HG02884 (cell line): ENCODE data around the gene TUB.

ENCODE experiments used
- ATAC-seq: cut with Tn5 transposase; IDR thresholded peaks from one replicate; pipeline ENCODE4 v1.9.1; 2021; ENCODE audit warnings: mild to moderate bottlenecking, moderate library complexity; ENCODE audit not compliant: unreplicated experiment

The TUB gene

DNA sequence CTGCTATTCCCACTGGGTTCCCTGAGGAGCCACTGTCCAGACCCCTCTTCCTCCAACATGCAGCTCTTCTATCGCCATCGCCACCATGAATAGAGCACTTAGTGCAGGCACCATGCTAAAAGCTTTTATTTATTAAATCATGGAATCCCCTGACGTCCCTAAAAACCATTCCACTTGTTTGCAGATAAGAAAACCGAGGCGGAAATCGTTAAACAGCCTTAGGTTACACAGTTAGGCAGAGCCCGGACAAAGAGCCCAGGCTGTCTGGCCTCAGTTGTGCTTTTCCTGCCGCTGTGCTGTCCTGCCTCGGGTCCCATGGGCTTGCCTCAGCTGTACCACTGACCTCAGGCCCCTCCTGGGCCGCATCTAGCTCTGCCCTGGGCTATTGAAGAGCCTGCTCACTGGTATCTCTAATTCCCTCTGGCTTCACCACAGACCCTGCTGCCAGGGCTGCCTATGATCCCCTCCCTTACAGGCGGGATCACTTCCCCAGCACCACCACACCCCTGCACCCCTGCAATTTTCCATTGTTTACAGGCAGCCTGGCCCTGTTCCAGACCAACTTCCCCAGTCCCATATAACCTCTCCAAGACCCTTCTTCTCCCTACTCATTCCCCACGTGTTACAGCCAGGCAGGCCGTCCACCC is 13.0 kb upstream of the TUB start:
- ATAC-seq: no peak

DNA sequence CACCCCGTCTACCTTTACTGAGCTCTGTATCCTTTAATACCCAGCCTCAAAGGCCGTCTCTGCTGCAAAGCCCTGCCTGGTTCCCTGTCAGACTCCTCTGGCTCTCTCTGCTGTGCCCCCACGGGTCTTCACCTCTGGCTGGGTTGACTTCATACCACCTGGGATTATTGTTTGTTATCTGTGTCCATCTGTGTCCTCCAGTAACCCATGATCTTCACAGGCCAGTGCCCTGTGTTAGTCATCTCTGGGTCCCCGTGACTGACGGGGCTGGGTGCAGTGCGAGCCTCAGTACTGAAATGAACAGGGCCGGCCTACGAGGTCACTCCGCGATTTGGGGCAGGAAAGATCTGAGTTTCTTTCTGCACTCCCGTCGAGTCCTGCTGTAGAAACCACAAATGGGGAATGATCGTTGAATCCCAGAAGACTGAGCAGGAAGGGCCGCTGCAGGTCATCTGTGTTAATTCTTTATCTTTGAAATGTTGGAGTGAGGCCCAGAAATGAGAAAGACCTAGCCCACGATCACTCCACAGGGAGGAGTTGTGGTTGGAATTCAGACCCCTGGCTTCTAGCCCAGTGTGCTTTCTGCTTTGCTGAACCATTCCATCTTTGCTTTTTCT is 12.3 kb upstream of the TUB start:
- ATAC-seq: no peak

DNA sequence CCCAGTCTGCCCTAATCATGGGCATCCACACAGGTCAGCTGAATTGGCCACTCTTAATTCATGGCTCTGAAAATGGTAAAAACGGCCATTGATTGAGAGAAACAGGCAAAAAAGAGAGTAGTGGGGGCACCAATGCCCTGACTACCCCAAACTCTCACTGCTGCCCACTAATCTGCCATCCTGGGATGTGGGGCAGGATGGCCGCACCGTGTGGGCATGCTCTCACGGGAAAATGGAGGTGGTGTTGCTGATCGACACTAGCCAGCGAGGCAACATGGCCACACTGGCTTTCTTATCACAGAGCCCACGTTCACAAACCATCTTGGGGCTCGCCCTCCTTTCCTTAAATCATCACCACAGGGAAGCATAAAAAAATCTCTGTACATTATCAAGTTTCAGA is 11.2 kb upstream of the TUB start:
- no peak for ATAC-seq

DNA sequence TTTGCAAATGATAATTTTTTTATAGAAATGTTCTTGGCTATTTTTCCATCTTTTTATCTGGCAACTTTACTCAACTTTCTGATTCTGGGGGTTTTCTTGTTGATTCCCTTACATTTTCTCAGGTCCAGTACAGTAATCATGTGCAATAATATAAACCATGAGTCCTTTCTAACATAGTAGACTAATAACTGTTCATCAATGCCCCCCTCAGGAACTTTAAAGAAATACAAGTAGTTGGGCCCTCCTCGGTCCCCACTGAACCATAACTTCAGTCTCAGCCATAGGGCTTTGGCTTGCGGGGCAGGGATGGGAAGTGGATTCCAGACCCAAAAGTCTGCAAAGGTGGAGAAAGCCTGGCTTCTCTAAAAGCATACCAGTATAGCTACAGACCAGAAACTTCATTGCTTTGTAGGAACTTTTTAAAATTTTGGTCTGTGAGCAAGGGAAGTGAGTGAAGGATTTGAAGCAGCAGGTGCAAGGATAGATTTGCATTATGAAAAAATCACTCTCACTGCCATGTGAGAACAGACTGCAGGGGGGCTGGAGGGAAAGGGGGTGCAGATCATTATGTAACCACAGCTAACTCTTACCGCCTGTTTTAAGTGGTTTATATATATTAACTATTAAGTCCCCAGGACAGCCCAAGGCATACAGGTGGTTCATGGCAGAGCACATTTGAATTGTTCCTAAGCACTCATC is 10.4 kb upstream of the TUB start:
- ATAC-seq: peak; percentile 78

DNA sequence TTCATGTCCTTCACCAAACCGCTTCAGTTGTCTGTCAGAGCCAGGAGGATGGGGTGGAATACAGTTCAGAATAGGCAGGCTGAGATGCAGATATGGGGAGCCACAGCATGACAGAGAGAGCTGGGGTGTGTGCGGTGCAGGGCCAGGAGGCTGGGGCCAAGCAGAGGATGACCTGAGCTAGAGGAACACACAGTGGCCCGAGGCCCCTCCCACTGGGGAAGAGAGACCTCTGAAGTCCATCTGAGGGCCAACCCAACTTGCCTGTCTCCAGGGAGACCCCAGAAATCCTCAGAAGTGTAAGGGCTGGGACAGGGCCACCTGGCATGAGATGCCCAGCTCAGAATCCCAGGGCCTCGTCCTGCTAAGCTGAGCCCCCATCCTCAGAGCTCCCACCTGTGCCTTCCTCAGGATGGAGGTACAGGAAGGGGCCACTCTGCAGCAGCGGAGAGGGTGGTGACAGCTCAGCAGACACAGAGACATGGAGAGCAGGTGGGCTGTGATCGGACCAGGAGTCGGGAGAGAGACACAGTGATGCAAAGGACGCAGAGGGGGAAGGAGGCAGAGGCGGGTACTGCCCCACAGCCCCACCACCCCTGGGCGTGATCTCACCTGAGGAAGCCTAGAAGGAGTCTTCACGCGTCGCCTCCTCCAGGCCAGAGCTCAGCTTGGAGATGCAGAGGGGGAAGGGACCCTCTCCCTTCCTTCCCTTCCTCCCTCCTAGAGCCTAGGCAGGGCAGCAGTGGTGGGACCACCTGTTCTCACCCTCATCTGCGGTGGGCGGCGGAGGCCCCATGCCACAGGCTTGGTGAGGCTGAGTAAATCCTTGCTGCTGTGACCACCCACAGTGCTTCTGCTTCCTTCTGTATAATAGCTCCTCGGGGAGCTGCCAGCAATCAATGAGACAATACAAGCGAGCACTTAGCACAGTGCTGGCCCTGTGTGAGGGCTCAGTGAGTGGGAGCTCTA is 9.1 kb upstream of the TUB start:
- ATAC-seq: no peak

DNA sequence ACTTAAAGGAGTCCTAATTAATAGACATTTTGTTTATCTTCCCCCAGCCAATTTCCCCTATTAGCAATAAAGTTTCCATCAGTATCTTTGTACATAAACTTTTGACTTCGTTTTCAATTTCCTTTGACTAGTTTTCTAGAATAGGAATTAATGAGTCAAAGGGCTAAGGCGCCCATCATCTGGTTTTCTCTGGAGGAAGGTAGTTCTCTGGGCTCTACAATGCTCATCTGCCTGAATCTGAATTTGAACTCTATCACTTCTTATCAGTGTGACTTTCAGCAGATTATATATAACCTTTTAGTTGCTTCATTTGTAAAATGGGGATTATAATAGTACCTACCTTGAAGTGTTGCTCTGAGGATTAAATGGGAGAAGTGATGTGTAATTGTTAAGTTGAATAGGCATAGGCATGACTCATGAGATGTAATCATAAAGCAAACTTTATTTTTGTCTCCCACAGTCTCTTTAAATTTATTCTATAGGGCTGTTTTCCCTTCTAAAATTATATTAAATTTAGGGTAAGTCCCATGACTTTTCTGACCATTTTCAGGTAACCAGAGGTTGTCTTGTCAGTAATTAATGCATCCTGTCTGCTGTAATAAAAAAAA is 5.8 kb upstream of the TUB start:
- no peak for ATAC-seq

DNA sequence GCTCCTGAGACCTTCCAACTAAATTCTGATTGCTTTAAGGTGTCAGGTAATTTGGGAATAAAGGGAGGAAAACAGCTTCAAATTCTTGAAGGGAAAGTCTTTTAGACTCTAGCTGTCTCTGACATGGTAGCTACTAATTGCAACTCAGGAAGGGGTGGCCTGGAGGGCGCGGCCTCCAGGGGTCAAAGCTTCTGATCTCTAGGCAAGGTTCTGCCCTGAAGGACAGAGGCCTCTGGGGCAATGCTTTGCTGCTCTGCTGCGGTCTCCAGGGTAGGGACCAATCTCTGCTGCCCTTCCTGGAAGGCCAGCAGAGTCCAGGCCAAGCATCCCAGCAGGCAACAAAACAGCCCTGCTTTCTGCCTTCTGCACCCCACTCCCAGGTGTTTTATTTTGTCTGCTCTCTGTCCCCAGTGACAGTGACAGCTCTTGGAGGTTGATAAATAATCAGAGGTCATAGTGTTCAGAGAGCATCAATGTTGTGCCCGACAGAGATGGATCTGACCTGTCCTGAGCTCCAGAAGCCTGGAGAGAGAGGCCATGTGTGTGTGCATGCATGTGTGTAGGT is 1.8 kb upstream of the TUB start:
- no peak for ATAC-seq

DNA sequence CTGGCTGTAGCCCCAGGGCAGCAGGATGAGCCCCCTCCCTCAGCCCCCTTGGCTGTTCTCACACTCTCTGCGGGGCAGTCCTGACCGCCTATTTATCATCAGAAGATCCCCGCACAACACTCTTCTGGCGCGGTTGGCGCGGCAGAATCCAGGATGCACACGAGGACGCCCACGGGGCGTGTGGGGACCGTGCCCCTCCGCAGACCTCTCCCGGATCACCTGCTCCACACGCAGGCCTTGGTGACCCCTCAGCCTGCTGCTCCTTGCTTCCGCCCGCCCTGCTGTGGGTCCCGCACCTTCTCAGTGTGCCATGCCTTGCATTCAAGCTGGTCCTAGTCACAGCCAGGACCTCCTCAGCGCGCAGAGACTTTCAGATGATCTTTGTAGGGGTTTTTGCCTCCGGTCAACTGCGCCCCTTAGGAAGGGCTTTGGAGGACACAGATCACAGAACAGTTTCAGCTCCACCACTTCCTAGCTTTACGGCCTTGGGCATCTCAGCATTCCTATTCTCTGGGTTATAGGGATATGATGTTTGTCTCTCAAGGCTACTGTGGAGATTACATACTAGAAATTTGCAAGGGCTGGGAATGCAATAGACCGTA is 841 bp upstream of the TUB start:
- no peak for ATAC-seq

DNA sequence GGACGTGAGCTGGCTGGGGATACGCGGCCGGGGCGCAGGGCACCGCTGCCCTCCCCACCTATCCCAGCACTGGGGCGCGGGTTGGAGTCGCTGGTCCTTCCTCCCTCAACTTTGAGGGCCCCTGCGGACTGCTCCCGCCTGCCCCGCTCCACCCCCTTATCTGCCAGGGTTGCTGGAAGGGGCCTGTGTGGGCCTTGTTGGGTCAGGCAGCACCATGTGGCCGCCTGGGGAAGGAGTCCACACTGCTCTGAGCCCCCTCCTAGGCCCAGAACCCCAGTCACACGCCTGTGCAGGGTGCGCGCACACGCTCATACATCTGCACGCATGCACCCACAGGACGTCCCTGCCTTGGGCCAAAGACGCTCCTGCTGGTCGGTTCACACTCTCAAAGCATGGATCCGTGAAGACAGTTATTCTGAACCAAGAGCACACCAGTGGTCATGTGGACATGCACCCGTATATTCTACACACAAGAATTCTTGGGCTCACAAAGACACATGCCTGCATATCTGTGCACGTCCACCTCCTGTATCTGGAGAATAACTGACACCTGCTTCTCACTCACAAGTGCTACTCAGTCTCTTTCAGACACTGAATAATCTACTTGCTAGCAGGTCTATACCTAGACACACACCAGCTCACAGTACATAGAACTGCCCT is 710 bp downstream of the TUB start:
- ATAC-seq: no peak

DNA sequence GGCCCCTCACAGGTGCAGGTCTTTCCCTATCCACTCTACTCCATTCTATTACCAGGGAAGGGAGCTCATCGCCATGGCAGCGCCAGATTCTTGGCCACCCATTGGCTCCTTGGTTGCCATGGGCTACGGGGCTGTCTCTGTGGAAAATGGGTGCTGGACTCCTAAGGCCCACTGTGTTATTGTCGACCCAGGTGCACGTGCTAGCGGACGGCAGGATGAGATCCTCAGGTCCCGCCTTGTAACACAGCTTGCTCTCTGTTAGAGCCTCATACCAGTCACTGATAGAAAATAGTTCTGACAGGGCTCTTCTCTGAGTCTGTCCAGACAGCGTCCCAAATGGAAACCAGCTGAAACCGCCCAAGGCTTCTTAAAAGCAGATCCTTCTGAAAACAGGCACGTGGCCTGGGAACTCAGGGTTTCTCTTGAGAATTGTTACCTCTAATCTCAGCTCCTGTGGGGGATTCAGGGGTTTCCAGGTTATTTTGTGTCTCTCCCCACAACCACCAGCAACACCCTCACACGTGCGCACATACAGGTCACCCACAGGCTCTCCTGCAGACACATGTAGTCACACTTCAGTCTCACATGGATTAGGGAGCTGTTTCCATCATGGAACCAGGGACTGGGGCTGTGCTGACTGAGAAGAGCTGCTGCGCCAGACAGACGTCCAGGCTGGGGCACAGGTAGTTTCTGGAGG is 1.5 kb downstream of the TUB start:
- no peak for ATAC-seq

DNA sequence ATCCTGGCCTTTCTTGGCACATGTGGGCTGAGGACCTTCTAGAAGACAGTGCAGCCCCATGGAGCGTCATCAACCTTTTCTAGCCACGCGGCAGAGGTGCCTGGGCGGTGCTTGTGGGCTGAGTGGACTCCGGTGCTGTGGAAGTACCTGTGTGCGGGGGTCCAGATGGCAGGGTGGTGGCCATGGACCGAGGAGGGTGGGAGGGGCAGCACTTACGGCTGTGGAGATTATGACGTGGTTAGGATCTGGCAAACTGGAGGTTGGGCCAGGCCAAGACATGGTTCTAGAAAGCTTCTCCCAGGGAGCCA is 2.0 kb downstream of the TUB start:
- ATAC-seq: no peak

DNA sequence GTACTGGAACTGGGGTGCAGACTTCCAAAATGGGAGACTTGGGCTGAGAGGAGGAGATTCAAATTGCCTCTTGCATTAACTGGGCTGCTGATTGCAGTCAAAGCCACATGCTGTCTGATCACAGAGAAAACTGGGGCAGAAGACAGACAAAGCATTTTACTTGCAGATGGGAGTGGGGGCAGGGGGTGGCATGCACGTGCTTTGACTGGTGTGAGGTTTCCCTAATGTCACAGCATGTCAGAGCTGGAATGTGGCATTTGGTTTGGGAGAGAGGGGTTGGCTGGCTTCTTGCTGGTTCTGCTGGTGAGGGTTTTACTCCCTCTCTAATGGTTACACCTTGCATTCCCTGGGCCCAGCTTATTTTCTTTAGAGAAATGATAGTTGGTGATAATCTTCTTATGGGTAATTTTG is 2.9 kb downstream of the TUB start:
- ATAC-seq: no peak

DNA sequence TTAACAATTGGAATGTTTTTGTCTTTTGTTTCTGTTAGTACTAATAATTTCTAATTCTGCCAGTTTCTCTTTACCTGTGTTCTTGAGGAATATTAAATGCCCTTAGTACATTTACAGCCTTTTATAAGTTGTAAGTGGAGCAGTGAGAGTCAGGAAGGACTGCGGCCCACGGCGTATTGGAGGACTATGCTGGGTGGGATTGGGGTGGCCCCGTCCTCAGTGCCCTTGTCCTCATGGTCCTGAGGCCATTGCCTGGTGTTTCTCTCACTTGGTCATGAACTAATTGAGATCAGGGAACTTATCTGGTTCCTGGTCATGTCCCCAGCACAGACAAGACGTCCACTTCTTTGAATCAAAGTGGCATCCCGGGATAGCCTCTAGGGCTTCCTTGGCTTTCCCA is 3.3 kb downstream of the TUB start:
- no peak for ATAC-seq

DNA sequence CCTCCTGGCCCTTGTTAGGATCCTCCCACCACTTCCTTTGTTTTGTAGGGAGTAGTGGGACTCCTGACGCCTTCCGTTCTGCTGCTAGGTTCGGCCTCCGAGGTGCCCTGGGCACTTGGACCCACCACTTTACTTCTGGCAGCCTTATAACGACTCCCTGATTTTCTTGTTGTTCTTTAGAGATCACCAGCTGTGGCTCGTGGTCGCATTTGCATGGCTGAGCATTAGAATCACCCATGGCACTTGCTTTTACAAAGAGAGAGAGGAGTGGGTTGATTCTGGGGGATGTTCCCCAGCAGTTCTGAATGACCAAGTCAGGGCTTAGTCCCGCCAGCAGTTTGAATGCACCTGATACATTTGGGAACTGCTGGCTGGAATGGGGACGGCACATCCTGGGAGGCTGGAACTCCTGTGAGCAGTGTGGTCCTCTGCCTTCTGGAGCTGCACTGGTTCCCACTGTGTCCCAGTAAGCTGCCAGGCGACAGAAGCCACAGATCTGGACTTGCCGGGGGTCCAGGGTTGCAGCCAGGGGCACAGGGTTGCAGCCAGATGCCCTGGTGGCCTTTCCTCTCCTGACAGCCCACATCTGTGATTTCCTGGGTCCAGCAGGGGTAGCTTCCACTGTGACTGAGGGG is 4.1 kb downstream of the TUB start:
- no peak for ATAC-seq

DNA sequence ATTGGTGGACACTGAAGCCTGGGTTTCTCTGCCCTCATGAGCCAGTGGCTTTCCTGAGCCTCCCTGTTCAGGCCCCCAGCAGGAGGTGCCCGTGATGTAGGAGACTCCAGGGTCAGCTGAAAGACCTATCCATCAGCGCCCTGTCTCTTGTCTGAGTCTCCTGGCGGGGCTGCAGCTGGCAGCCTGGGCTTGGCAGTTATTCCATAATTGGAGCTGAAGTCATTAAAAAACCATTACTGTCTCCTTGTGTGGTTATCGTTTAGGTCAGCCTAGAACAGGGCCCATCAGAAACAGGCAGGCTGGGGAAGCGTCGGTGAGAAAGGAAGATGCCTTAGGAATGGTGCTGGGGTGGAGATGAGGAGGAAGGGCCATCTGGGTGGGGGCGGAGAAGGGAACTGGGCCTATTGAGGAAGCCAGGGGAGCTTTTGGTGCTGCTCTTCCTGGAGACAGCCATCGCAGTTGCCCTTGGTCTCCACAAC is 5.0 kb downstream of the TUB start:
- no peak for ATAC-seq

DNA sequence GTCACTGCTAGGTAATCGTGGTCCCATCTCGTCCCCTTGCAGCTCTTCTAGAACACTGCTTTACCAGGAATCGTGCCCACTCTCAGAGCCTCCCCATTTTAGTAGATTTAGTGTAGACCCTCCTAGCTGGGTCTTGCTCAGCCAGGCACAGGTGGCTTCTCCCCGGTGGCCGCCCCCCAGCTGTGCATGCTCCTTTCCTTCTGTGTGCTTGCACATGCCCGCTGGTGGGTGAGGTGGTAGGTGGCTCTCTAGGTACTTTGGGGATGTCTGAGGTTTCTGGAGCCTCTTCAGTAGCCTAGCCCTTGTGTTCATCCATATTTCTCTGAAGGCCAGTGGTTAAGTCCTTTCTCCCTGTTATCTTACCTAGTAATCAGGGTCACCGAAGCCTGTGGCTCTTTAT is 5.6 kb downstream of the TUB start:
- no peak for ATAC-seq

DNA sequence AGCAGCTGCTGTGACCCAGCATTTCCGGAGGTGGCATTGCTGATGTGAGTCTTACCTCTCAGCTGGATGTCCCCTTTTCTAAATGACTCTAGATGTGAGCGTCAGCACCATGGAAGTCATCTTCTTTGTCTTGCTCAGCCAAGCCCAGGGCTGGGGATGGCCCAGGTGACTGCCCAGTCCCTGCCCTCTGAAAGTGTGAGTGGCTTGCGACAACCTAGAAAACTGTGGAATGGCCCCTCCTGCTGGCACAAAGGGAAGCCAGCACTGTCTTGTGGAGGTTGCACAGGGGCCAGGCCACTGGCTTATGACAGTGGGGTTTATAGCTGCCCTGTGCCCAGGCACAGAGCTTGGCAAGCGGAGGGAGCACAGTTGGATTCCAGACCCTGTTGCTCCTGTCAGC is 6.2 kb downstream of the TUB start:
- no peak for ATAC-seq

DNA sequence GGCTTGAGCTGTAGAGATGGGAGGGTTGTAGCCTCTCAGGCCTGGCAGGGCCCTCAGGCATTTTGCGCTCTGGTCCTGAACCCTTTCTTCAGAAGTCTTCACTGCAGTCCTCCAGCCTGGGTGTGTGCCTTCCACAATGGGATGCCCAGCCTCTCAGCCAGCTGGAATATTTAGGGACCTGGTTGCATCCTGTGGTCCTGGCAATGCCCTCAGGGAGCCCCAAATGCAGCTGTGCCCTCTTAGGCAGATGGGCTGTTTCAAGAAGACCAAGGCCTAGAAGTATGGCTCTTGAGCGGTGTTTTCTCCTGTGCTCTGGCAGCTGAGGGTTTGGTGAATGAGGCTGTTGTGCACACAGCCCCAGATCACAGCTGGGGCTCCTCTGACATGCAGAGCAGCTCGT is 6.7 kb downstream of the TUB start:
- no peak for ATAC-seq
